Measurements from ENCODE around the gene CALD1. TPM values are rescaled to one million over a fixed set of nuclear protein-coding genes. Genes with fewer than 3 reads are reported as not detected.

Gene CALD1
- total RNA-seq, 1 experiment from 2014 or later: 22.1 TPM

GRCh38 chr7:134806197-134806596, 26.8 kb downstream of the CALD1 start:
- Histone ChIP-seq H3K27me3 (ENCODE audit: low read length) (no peaks in the 10 kb centered on the region), H4K20me1 (ENCODE audit: low read length) (no peaks in the 10 kb centered on the region), H3K27ac (ENCODE audit: low read length) (no peak overlapping the region), H3K9ac (ENCODE audit: low read length) (no peak overlapping the region), H2AFZ (ENCODE audit: low read length) (no peak overlapping the region), H3K4me3 (ENCODE audit: low read length) (no peak overlapping the region), H3K36me3 (ENCODE audit: low read depth, low read length) (no peaks in the 10 kb centered on the region), H3K4me1 (ENCODE audit: insufficient read depth, low read length) (no peaks in the 10 kb centered on the region), H3K9me3 (ENCODE audit: low read length) (no peaks in the 10 kb centered on the region), H3F3A (ENCODE audit: low read length, unreplicated experiment) (no peaks in the 10 kb centered on the region), H3K9me2 (replicated peaks; ENCODE audit: low read length) (no peaks in the 10 kb centered on the region), H3K79me2 (ENCODE audit: low read length) (no peaks in the 10 kb centered on the region), H3K4me2 (ENCODE audit: low read length) (no peak overlapping the region)
- CTCF ChIA-PET: no interaction called here
- no peak for ATAC-seq
- no TSS peak for BruUV-seq (replicated peaks)
- intact Hi-C loops (cut with micrococcal nuclease): no loop called here
- POLR2A ChIA-PET (ENCODE audit: unreplicated experiment): interaction anchor here (0.6 kb wide), 1 partner anchor 26 kb away, joined by 5 read pairs; no protein-coding TSS in a partner anchor
- DNase-seq: no peak
- TF ChIP-seq CTCF (conservative IDR thresholded peaks at IDR 0.05; ENCODE audit: low read depth, low read length): no peak
- no peak for TF ChIP-seq EZH2phosphoT487 (IDR thresholded peaks at IDR 0.05; ENCODE audit: borderline replicate concordance, low read length)
- TF ChIP-seq EZH2 (IDR thresholded peaks at IDR 0.05; ENCODE audit: low read length, unreplicated experiment): no peak

- Histone ChIP-seq H3K79me2 (ENCODE audit: low read length) (no peaks in the 10 kb centered on the region), H3K27me3 (ENCODE audit: low read length) (no peaks in the 10 kb centered on the region), H3F3A (ENCODE audit: low read length, unreplicated experiment) (no peaks in the 10 kb centered on the region), H3K9me2 (replicated peaks; ENCODE audit: low read length) (no peaks in the 10 kb centered on the region), H4K20me1 (ENCODE audit: low read length) (no peaks in the 10 kb centered on the region), H3K4me3 (ENCODE audit: low read length) (no peak overlapping the region), H3K36me3 (ENCODE audit: low read depth, low read length) (no peaks in the 10 kb centered on the region), H3K9me3 (ENCODE audit: low read length) (no peaks in the 10 kb centered on the region), H3K9ac (ENCODE audit: low read length) (no peak overlapping the region), H2AFZ (ENCODE audit: low read length) (no peak overlapping the region), H3K27ac (ENCODE audit: low read length) (no peak overlapping the region), H3K4me2 (ENCODE audit: low read length) (no peak overlapping the region), H3K4me1 (ENCODE audit: insufficient read depth, low read length) (no peaks in the 10 kb centered on the region)
- CTCF ChIA-PET: no interaction called here
- POLR2A ChIA-PET (ENCODE audit: unreplicated experiment): no interaction called here
- no TSS peak for BruUV-seq (replicated peaks)
- intact Hi-C loops (cut with micrococcal nuclease): no loop called here
- TF ChIP-seq CTCF (conservative IDR thresholded peaks at IDR 0.05; ENCODE audit: low read depth, low read length): no peak
- no peak for TF ChIP-seq EZH2phosphoT487 (IDR thresholded peaks at IDR 0.05; ENCODE audit: borderline replicate concordance, low read length)
- TF ChIP-seq EZH2 (IDR thresholded peaks at IDR 0.05; ENCODE audit: low read length, unreplicated experiment): no peak
- ATAC-seq: no peak
- DNase-seq: no peak
These were observed 30.2 kb downstream of the CALD1 start for GRCh38 chr7:134809616-134810015.

GRCh38 chr7:134811765-134812164, 32.3 kb downstream of the CALD1 start:
- BruUV-seq (replicated peaks): no TSS peak
- no peaks in the 10 kb centered on the region for H3K36me3 ChIP-seq (ENCODE audit: low read depth, low read length)
- no peak overlapping the region for H3K4me2 ChIP-seq (ENCODE audit: low read length)
- no peak overlapping the region for H2AFZ ChIP-seq (ENCODE audit: low read length)
- H3K4me3 ChIP-seq (ENCODE audit: low read length): no peak overlapping the region
- no peak overlapping the region for H3K27ac ChIP-seq (ENCODE audit: low read length)
- ATAC-seq: no peak
- H4K20me1 ChIP-seq (ENCODE audit: low read length): no peaks in the 10 kb centered on the region
- TF ChIP-seq CTCF (conservative IDR thresholded peaks at IDR 0.05; ENCODE audit: low read depth, low read length): no peak
- no peak for TF ChIP-seq EZH2phosphoT487 (IDR thresholded peaks at IDR 0.05; ENCODE audit: borderline replicate concordance, low read length)
- no peak for TF ChIP-seq EZH2 (IDR thresholded peaks at IDR 0.05; ENCODE audit: low read length, unreplicated experiment)
- CTCF ChIA-PET: no interaction called here
- H3K9me3 ChIP-seq (ENCODE audit: low read length): no peaks in the 10 kb centered on the region
- no peaks in the 10 kb centered on the region for H3K27me3 ChIP-seq (ENCODE audit: low read length)
- no peaks in the 10 kb centered on the region for H3K9me2 ChIP-seq (replicated peaks; ENCODE audit: low read length)
- no peaks in the 10 kb centered on the region for H3K79me2 ChIP-seq (ENCODE audit: low read length)
- H3F3A ChIP-seq (ENCODE audit: low read length, unreplicated experiment): no peaks in the 10 kb centered on the region
- no peak for DNase-seq
- H3K9ac ChIP-seq (ENCODE audit: low read length): no peak overlapping the region
- H3K4me1 ChIP-seq (ENCODE audit: insufficient read depth, low read length): no peaks in the 10 kb centered on the region
- intact Hi-C loops (cut with micrococcal nuclease): no loop called here
- POLR2A ChIA-PET (ENCODE audit: unreplicated experiment): no interaction called here

Measured in PC-3 (cell line).